IPS-18c (cell line): Measurements from ENCODE around the gene SEMA3C.
A peak's percentile ranks its signal among the peaks of the same experiment; 100 is the strongest.

ENCODE experiments used
- H3K4me3 ChIP-seq: 2 replicates; pipeline ENCODE4 v1.7.0; 2013; ENCODE audit warnings: low read depth, mild to moderate bottlenecking, low read length, moderate library complexity; ENCODE audit not compliant: insufficient read depth
- H3K9me3 ChIP-seq: one replicate; pipeline ENCODE4 v1.6.1; 2013; ENCODE audit warnings: mild to moderate bottlenecking, low read length, moderate library complexity; ENCODE audit not compliant: control insufficient read depth, insufficient read depth

Gene SEMA3C

DNA sequence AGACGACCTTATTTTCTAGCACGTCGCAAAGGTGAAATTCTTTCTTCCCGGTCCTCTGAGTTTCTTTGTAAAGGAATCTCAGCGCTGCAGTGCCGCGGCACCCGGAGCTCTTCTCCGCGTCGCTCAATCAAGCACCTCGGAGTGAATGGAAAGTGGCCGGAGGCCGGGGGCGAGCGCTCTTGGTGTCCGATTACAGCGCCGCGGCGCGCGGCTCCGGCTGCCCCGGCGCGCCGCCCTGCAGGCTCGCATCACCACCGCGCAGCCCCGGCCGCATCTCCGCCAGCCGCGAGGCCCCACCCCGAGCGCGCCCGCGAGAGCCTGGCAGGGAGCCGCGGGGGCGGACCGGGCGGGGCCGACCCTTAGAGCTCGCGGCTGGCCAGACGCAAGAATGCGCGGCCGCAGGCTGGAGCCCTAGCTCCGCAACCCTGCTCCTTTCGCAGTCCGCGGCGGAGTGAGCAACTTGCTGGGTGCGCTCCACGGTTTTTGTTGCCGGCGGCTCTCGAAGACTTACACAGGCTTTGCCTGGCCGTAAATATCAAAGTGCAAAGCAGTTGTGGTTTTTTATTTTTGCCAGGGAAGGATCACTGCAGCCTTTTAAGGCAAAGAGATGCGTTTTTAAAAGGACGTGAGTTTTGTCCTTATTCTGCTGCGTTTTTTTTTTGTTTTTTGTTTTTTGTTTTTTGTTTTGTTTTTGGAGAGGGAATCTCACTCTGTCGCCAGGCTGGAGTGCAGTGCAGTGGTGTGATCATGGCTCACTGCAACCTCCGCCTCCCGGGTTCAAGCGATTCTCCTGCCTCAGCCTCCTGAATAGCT is at the start of gene SEMA3C:
Gene SEMA3C (minus strand): TSS at position 143 of the 813 bp plus-strand sequence. CDS start 2,270 bp downstream, outside the sequence.
- H3K9me3 ChIP-seq = no peaks in the 10 kb centered on the region
- peak within 1 kb of the TSS; percentile 64 for H3K4me3 ChIP-seq

DNA sequence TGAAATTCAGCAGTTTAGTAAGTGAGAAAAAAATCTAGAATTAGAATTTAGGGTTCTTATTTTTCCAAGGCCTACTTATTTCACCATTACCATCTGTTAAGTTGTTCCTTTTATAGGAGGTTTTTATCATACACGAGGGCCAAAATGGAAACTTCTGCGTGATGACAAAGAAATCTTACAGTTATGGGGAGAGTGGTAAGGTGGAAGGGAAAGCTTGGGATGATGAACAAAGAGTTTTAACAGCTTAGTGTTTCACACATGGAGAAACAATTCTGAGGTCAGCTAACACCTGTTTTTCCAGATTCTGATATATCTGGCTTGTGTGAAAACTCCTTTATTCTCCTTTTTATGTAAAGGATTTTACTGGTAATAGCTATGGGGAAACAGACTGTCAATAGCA is 49.8 kb upstream of the SEMA3C start:
- Histone ChIP-seq H3K4me3 (no peak overlapping the region), H3K9me3 (no peaks in the 10 kb centered on the region)

DNA sequence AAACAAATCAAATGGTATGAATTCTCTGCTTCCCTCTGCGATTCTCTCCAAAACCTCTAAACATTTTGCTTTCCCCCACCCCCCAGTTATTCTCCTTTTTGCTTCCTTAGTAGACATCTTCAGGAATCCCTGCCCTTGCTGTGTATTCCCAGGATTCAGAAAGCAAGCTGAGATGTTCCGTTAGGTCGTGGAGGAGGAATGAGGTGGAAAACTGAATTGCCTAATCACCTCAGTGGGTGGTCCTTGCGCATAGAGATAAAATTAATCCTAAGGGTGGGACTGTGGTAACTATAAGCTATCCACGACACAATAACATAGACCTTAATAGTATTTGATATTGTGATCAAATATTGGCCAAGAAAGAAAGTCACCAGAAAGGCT is 49.1 kb upstream of the SEMA3C start:
- Histone ChIP-seq H3K4me3 (no peak overlapping the region), H3K9me3 (no peaks in the 10 kb centered on the region)

DNA sequence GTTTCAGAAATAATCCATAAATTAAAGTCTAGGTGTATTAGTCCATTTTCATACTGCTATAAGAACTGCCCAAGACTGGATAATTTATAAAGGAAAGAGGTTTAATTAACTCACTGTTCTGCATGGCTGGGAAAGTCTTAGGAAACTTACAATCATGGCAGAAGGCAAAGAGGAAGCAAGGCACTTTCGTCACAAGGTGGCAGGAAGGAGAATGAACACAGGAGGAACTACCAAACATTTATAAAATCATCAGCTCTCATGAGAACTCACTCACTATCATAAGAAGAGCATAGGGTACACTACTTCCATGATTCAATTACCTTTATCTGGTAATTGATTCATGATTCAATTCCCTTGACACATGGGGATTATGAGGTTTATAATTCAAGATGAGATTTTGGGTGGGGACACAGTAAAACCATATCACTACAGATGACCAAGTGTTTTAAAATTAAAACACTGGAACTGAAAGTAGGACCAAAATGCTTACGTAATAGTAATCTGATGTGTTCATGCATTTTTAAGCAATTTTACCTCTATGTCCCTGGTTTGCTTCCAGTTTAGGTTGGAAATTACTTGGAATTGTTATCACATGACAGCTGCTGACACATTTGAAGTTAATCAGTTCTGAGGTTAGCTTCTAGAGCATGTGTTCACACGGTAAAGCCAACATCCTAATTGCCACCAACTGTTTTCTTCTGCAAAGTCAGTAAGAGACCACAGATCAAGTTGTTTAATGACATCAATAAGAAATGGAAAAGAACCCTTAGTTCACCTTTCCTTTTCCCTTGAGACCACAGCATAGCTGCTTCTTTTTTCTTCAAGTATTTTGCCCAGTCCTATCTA is 48.4 kb upstream of the SEMA3C start:
- Histone ChIP-seq H3K9me3 (no peaks in the 10 kb centered on the region), H3K4me3 (no peak overlapping the region)

DNA sequence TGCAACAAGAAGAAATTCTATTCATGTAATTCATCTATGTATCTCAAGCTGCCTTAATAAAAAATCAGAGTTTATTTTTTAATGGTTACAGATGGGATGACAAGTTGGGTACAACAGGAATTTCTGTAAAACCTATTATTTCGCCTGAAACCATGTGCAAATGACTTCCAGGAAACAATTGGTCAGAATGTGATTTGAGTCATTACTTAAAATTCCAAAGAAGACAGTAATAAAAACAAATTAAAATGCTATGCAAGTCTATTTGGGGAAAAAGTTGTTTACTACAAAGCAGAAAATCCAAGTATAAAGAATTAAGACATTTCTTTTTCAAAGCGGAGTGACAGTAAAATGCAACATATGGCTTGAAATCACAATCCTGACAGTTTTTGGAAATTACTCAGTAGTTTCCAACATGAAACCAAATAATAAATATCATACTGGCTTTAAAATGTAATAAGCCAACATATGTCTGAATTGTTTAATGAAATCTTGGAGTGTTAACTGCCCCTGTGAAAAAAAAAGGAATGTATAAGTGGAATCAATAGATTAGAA is 41.5 kb upstream of the SEMA3C start:
- no peak overlapping the region for H3K4me3 ChIP-seq
- no peaks in the 10 kb centered on the region for H3K9me3 ChIP-seq

DNA sequence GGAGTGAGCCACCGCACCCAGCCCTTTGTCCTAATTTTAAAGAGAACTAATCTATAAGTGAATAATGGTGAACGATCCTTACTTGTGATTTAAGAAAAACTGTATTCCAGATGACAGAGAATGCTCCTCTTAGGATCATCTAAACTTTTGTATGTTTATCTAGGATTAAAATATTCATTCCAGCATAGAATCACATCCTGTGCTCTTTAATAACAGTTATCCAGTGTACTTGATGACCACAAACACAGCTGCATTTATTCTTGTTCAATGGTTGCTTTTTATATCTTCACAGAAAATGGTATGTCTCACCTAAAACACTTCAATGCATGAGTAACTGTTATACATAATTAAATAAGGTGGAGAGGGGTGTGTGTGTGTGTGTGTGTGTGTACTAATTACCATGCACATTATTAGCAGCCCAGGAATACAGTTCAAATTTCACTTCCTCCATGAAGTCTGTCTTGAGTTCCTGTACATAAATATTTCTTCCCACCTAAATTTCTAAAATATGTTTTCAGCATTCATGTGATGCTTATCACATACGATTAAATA is 38.5 kb upstream of the SEMA3C start:
- no peaks in the 10 kb centered on the region for H3K9me3 ChIP-seq
- no peak overlapping the region for H3K4me3 ChIP-seq

DNA sequence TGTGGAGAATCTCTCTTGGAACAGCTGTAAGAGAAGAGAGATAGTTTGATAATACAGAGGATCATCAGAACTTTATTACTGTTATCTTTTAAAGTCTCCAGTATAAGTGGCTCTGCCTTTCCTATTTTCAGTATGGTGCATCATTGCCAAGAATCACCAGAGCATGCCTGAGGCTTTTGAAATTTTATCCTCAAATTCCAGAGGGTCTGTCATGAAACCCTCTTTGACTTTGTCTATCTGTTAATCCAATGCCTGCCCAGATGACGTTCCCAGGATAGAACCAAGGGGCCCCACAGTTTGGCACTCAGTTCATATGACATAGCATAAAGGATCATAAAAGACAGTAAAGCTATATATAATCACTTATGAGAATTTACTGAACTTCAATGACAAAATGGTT is 35.3 kb upstream of the SEMA3C start:
- H3K9me3 ChIP-seq = no peaks in the 10 kb centered on the region
- H3K4me3 ChIP-seq = no peak overlapping the region

DNA sequence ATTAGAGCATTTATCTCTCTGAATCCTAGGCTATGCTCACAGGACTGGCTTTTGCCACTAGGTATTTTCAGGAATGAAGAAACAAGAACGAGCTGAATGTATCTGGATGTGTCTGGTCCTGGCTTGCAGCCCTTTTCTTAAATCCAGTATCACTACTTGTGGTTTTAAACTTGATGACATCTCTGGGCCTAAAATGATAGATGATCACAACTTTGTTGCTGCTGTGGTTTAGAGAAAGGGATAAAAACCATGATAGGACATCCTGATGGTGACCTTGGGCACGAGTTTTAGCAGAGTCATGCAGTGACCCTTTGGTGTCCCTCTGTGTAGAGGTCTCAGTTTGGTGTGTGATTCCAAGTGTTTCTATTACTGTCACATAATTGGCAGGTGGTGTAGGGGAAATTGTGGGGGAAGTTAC is 31.7 kb upstream of the SEMA3C start:
- H3K9me3 ChIP-seq = no peaks in the 10 kb centered on the region

DNA sequence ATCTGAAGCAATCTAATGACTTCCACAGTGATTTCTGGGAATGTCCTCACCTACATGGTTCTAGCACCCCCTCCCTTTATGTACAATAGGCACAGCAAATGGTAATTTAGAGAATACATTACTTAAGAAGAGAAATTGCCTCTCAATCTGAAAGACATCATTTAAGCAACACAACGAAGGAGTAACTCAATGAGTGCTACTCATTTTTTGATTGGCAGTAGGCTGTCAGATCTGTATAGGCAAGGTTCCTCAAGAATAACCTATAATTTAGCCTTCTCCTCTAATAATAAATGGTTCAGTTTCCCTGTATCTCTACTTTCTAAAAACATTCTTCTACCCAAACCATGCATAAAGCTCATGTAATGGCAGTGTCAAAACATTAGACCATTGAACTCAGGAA is 30.6 kb upstream of the SEMA3C start:
- H3K4me3 ChIP-seq = no peak overlapping the region

More for the DNA sequence above, 31.7 kb upstream of the SEMA3C start:
- no peak overlapping the region for H3K4me3 ChIP-seq

DNA sequence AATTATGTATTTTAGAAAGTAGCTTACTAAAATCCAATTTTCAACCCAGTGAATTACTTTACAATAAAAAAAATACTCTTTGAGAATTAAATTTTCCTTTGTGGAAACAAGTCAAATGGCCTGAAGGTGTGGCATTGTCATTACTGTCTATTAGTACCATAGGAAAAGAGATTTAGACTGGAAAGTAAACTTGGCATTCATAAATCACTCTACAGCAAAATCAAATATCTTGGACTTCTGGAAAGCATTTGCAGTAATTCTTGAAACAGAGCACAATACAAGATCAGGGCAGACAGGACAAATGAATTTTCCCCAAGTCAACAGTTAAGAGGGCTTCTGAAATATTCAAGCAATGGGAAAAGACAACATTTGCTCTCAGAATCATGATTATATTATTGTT is 28.0 kb upstream of the SEMA3C start:
- no peaks in the 10 kb centered on the region for H3K9me3 ChIP-seq
- H3K4me3 ChIP-seq = no peak overlapping the region

More for the DNA sequence above, 30.6 kb upstream of the SEMA3C start:
- no peaks in the 10 kb centered on the region for H3K9me3 ChIP-seq

DNA sequence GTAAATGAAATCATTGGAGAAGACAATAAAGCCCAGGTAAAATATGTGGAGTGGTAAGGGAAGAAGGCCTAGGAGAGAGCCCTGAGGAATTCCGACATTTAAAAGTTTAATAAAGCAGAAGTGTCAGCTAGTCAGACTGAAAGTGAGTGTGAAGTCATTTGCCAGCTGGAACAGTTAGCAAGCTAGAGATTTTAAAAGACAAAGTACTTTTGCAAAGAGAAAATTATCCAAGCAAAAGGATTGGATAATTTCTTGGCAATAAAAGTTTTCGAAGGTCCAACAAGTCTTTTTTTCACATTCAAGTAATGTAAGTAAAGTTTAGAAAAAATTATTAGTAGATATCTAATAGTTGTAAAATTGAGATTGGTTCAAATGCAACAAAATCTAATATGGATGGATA is 27.1 kb upstream of the SEMA3C start:
- no peak overlapping the region for H3K4me3 ChIP-seq
- no peaks in the 10 kb centered on the region for H3K9me3 ChIP-seq

DNA sequence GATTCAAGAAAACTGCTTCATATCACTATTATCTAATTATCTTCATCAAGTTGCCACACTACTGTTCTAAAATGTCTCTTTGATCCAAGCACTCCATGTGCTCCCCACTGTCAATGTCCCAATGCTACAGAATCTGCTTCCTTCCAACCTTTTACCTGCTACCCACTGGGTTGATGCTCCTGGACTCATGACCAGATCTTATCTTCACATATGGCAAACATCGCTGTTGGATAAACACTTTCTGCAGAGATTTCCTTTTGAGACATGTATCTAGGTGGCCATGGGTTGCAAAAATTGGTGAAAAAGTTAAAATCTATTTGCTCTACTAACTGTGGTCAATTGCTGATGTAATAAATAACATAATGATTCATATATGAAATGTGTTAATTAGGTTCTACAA is 24.5 kb upstream of the SEMA3C start:
- Histone ChIP-seq H3K9me3 (no peaks in the 10 kb centered on the region), H3K4me3 (no peak overlapping the region)

DNA sequence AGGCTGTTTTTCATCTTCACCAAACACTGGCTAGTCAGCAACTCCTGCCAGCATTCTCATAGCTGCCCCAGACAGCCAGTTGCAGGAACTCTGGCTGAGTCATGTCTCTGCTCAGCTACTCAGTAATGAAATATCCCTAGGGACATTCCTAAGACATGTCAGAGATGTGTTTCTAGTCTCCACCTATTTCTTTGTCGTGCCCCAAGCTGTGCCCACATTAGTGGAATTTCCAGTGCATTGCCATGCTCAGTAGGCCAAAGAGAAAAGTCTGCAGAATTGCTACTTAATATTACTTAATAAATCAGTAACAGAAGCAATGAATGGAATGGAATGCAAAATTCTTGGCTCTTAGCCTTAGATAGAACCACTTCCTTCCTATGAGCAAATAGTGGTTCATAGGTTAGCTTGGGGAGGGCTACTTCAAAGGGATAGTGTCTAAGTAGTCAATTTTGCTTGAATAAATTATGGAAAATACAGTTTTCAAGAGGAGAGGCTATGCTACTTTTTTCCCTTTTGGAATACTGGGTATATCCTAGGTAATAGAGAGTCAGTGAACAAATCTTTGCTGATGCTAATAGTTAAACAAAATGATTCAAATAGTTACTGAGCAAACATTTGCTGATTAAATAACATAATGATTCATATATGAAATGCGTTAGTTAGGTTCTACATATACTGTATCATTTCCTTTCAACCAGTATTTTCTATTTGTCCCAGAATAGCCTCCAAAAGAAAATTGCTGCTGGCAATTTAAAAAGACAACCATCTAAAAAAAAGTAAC is 23.6 kb upstream of the SEMA3C start:
- no peaks in the 10 kb centered on the region for H3K9me3 ChIP-seq
- no peak overlapping the region for H3K4me3 ChIP-seq

DNA sequence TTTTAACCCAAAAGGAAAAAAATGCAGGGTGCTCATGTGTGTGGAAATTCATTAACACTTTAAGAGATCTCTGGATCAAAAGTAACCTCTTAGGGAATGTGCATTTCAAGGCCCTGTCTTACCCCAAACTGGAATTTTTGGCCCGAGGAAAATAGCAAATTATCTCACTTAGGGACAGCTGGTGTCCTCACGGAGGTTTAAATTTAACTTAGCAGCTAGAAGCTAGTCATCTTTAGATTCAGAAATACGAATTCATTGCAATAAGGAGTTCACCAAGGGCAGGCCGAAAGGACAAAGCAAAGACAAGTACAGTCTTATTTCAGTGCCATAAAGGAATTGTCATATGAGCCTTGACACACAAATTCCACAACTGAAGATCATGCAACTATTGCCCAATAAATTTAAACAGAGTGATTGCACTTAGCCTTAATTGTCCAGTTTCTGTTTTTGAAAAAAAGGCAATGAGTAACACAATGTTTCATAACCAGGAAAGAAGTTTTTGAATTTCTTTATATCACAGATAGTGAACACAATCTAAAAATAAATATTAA is 22.4 kb upstream of the SEMA3C start:
- H3K9me3 ChIP-seq = no peaks in the 10 kb centered on the region
- H3K4me3 ChIP-seq = no peak overlapping the region

DNA sequence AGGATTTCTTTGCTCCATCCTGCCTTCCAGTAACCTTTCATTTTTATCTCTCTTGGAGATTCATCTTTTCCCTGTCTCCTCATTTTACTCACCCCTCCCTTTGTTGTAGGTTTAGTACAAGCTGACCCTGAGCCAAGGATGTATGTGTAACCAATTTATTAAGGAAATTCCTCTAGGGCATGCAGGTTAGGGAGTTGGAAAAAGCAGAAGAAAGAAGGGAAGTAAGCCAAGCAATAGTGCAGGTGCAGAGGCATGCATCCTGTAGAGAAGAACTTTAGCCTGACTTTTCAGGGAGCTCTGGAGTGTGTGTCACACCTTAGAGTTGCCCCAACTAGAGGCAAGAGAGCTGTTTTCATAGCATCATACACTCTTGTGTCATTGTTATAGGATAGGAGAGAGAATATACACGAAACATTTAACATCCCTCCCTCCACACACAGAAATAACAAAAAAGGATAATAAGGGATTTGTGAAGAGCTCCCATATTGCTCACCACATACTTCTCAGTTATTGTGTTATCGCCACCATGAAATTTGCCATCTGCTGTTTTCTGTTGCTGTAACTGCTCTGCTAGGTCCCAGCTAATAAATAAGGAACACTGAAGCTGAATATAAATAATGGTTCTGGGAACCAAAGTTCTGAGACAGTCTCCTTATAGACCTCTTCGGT is 21.8 kb upstream of the SEMA3C start:
- no peaks in the 10 kb centered on the region for H3K9me3 ChIP-seq
- H3K4me3 ChIP-seq = no peak overlapping the region

DNA sequence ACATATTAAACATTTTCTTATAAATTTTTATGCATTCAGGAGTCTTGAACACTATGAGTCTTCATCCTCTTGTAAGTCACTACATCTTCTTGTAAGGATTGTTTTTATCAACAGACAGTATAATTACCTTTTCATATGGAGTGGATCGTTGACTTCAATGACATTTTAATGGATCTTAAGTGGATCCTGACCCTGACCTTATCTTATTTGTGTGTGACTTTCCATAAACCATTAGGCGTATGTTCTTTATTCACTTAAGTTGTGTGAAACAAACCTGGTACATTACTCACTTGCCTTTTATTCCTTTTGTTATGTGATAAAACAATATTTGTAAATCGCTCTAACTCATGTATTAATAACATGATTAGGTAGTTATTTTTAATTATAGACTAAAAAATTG is 18.5 kb upstream of the SEMA3C start:
- H3K9me3 ChIP-seq = no peaks in the 10 kb centered on the region
- no peak overlapping the region for H3K4me3 ChIP-seq
